Loucy (cell line): ENCODE data around the gene PTPN3.

Experiments used
- H2AFZ ChIP-seq: fragments of 200-600 bp; sonication (generic); 2 replicates; pipeline ENCODE4 v1.6.0; 2016; ENCODE audit warnings: antibody characterized with exemption, mild to moderate bottlenecking, low read length, moderate library complexity
- H3F3A ChIP-seq: fragments of 200-600 bp; 2 replicates; pipeline ENCODE4 v1.6.0; 2016; ENCODE audit warnings: antibody characterized with exemption, low read depth, mild to moderate bottlenecking
- H3K27me3 ChIP-seq: fragments of 200-600 bp; sonication (generic); 2 replicates; pipeline ENCODE4 v1.6.1; 2014; ENCODE audit warnings: low read length, mild to moderate bottlenecking; ENCODE audit not compliant: insufficient read depth, poor library complexity, severe bottlenecking
- H3K36me3 ChIP-seq: fragments of 200-600 bp; sonication (generic); 2 replicates; pipeline ENCODE4 v1.6.1; 2016; ENCODE audit warnings: low read length; ENCODE audit not compliant: insufficient read depth
- H3K4me1 ChIP-seq: fragments of 200-600 bp; sonication (generic); 2 replicates; pipeline ENCODE4 v1.5.1; 2014; ENCODE audit warnings: low read length, mild to moderate bottlenecking; ENCODE audit not compliant: insufficient read depth, poor library complexity, severe bottlenecking
- H3K4me2 ChIP-seq: fragments of 200-600 bp; sonication (generic); 2 replicates; pipeline ENCODE4 v1.6.0; 2014; ENCODE audit warnings: antibody characterized with exemption, low read length, low read depth, mild to moderate bottlenecking; ENCODE audit not compliant: poor library complexity, severe bottlenecking
- H3K4me3 ChIP-seq: fragments of 200-600 bp; sonication (generic); 2 replicates; pipeline ENCODE4 v1.5.1; 2014; ENCODE audit warnings: low read length, mild to moderate bottlenecking, mixed read lengths; ENCODE audit not compliant: poor library complexity, severe bottlenecking
- H3K79me2 ChIP-seq: fragments of 200-600 bp; sonication (generic); 2 replicates; pipeline ENCODE4 v1.6.1; 2014; ENCODE audit warnings: low read length; ENCODE audit not compliant: insufficient read depth
- H3K9ac ChIP-seq: fragments of 200-600 bp; sonication (generic); 2 replicates; pipeline ENCODE4 v1.6.0; 2014; ENCODE audit warnings: mild to moderate bottlenecking, low read depth, low read length, moderate library complexity; ENCODE audit not compliant: poor library complexity, severe bottlenecking
- H3K9me2 ChIP-seq: fragments of 200-600 bp; sonication (generic); replicated peaks from 2 replicates; pipeline ENCODE4 v1.6.1; 2016; ENCODE audit warnings: low read depth, low read length, mixed read lengths
- H3K9me3 ChIP-seq: fragments of 200-600 bp; sonication (generic); 2 replicates; pipeline ENCODE4 v1.6.1; 2014; ENCODE audit warnings: mild to moderate bottlenecking, antibody characterized with exemption, low read length, low read depth; ENCODE audit not compliant: insufficient read depth
- H4K20me1 ChIP-seq: fragments of 200-600 bp; sonication (generic); 2 replicates; pipeline ENCODE4 v1.6.0; 2014; ENCODE audit warnings: antibody characterized with exemption, low read length, mild to moderate bottlenecking; ENCODE audit not compliant: insufficient read depth, poor library complexity, severe bottlenecking
- EZH2phosphoT487 ChIP-seq: fragments of 200-600 bp; IDR thresholded peaks from 2 replicates; pipeline ENCODE4 v1.6.1; 2018; ENCODE audit warnings: antibody characterized with exemption, mild to moderate bottlenecking, moderate library complexity, borderline replicate concordance
- TF ChIP-seq, protein P1 (sequence below): fragments of 200-600 bp; sonication (generic); conservative IDR thresholded peaks from 2 replicates; pipeline ENCODE4 v1.5.1; 2014; ENCODE audit warnings: mild to moderate bottlenecking, antibody characterized with exemption, low read length

The PTPN3 gene

GRCh38 chr9:109424618-109425017, 73.5 kb downstream of the PTPN3 start:
- TF ChIP-seq, protein P1, sequence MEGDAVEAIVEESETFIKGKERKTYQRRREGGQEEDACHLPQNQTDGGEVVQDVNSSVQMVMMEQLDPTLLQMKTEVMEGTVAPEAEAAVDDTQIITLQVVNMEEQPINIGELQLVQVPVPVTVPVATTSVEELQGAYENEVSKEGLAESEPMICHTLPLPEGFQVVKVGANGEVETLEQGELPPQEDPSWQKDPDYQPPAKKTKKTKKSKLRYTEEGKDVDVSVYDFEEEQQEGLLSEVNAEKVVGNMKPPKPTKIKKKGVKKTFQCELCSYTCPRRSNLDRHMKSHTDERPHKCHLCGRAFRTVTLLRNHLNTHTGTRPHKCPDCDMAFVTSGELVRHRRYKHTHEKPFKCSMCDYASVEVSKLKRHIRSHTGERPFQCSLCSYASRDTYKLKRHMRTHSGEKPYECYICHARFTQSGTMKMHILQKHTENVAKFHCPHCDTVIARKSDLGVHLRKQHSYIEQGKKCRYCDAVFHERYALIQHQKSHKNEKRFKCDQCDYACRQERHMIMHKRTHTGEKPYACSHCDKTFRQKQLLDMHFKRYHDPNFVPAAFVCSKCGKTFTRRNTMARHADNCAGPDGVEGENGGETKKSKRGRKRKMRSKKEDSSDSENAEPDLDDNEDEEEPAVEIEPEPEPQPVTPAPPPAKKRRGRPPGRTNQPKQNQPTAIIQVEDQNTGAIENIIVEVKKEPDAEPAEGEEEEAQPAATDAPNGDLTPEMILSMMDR = no peak
- no peak for TF ChIP-seq EZH2phosphoT487
- Histone ChIP-seq H3K9me3 (no peaks in the 10 kb centered on the region), H4K20me1 (no peaks in the 10 kb centered on the region), H3K9me2 (no peaks in the 10 kb centered on the region), H3K27me3 (no peaks in the 10 kb centered on the region), H3K4me2 (no peak overlapping the region), H3K79me2 (no peaks in the 10 kb centered on the region), H3K4me3 (no peak overlapping the region), H3K36me3 (no peaks in the 10 kb centered on the region), H3K4me1 (peaks cover 8% of the 10 kb centered on the region), H2AFZ (no peak overlapping the region), H3K9ac (no peak overlapping the region), H3F3A (0 out of 2 replicates have a peak, but pooled peaks cover 1% of the 10 kb centered on the region)

- Histone ChIP-seq H3K9me3 (no peaks in the 10 kb centered on the region), H2AFZ (no peak overlapping the region), H3K4me1 (peaks cover 15% of the 10 kb centered on the region), H3K36me3 (no peaks in the 10 kb centered on the region), H3F3A (peaks cover 6% of the 10 kb centered on the region; the same call in 1 of the 2 replicates), H3K9me2 (no peaks in the 10 kb centered on the region), H3K27me3 (no peaks in the 10 kb centered on the region), H4K20me1 (no peaks in the 10 kb centered on the region), H3K4me2 (no peak overlapping the region), H3K79me2 (no peaks in the 10 kb centered on the region), H3K9ac (no peak overlapping the region), H3K4me3 (no peak overlapping the region)
- TF ChIP-seq, protein P1 = no peak
- no peak for TF ChIP-seq EZH2phosphoT487
These were observed 74.2 kb downstream of the PTPN3 start for GRCh38 chr9:109423877-109424276.

GRCh38 chr9:109422641-109423040, 75.5 kb downstream of the PTPN3 start:
- peaks cover 28% of the 10 kb centered on the region for H3K4me1 ChIP-seq
- peaks cover 6% of the 10 kb centered on the region; the same call in 1 of the 2 replicates for H3F3A ChIP-seq
- H3K4me3 ChIP-seq = no peak overlapping the region
- H4K20me1 ChIP-seq = no peaks in the 10 kb centered on the region
- no peak overlapping the region for H3K9ac ChIP-seq
- no peaks in the 10 kb centered on the region for H3K79me2 ChIP-seq
- H3K9me2 ChIP-seq = no peaks in the 10 kb centered on the region
- no peaks in the 10 kb centered on the region for H3K9me3 ChIP-seq
- H3K36me3 ChIP-seq = no peaks in the 10 kb centered on the region
- H3K4me2 ChIP-seq = no peak overlapping the region
- TF ChIP-seq, protein P1 = no peak
- H3K27me3 ChIP-seq = no peaks in the 10 kb centered on the region
- H2AFZ ChIP-seq = no peak overlapping the region
